Measurements from ENCODE around the gene EPB41L4A. TPM values are rescaled to one million over a fixed set of nuclear protein-coding genes. Genes with fewer than 3 reads are reported as not detected.

The EPB41L4A gene
- total and polyA plus RNA-seq, 2 donors (not counting 3 experiments of a cell fraction or from before 2014, with no cell fraction given), result 6.0 to 17.9 TPM

DNA sequence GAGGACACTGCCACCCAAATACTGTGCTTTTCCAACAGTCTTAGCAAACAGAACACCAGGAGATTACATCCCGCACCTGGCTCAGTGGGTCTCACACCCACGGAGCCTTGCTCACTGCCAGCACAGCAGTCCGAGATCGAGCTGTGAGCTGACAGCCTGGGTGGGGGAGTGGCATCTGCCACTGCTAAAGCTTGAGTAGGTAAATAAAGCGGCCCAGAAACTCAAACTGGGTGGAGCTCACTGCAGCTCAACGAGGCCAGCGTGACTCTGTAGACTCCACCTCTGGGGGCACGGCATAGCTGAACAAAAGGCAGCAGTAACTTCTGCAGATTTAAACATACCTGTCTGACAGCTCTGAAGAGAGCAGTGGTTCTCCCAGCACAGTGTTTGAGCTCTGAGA, 28.8 kb downstream of the EPB41L4A start:
- H3K9me1 ChIP-seq (replicated peaks; ENCODE audit: control insufficient read depth, extremely low read depth, insufficient read depth, low read length), result no peaks in the 10 kb centered on the region
- H3K27ac ChIP-seq (ENCODE audit: insufficient read depth, low read depth, low read length), result no peak overlapping the region
- no peak for TF ChIP-seq EZH2 (IDR thresholded peaks at IDR 0.05; ENCODE audit: borderline replicate concordance, low read depth, low read length, severe bottlenecking)
- TF ChIP-seq, protein P1, sequence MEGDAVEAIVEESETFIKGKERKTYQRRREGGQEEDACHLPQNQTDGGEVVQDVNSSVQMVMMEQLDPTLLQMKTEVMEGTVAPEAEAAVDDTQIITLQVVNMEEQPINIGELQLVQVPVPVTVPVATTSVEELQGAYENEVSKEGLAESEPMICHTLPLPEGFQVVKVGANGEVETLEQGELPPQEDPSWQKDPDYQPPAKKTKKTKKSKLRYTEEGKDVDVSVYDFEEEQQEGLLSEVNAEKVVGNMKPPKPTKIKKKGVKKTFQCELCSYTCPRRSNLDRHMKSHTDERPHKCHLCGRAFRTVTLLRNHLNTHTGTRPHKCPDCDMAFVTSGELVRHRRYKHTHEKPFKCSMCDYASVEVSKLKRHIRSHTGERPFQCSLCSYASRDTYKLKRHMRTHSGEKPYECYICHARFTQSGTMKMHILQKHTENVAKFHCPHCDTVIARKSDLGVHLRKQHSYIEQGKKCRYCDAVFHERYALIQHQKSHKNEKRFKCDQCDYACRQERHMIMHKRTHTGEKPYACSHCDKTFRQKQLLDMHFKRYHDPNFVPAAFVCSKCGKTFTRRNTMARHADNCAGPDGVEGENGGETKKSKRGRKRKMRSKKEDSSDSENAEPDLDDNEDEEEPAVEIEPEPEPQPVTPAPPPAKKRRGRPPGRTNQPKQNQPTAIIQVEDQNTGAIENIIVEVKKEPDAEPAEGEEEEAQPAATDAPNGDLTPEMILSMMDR (IDR thresholded peaks at IDR 0.05; ENCODE audit: extremely low read depth in 1 of 2, insufficient read depth in 1 of 2, low read depth in 1 of 2, low read length in 2 of 2), result no peak
- TF ChIP-seq FOS (IDR thresholded peaks at IDR 0.05; ENCODE audit: borderline replicate concordance, insufficient read depth, low read length), result no peak
- TF ChIP-seq, protein P2, sequence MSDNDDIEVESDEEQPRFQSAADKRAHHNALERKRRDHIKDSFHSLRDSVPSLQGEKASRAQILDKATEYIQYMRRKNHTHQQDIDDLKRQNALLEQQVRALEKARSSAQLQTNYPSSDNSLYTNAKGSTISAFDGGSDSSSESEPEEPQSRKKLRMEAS (IDR thresholded peaks at IDR 0.05; ENCODE audit: insufficient read depth, insufficient read length), result no peak
- TF ChIP-seq GATA2 (IDR thresholded peaks at IDR 0.05; ENCODE audit: insufficient read depth, insufficient read length, low read depth, low read length), result no peak
- TF ChIP-seq MYC (IDR thresholded peaks at IDR 0.05; ENCODE audit: low read depth, low read length), result no peak
- H3K9ac ChIP-seq (replicated peaks; ENCODE audit: extremely low read depth, insufficient read depth, low read length), result no peak overlapping the region
- no peaks in the 10 kb centered on the region for H3K4me1 ChIP-seq (ENCODE audit: control insufficient read depth, extremely low read depth, insufficient read depth, low read length)
- H3K9me3 ChIP-seq (replicated peaks; ENCODE audit: control insufficient read depth, insufficient read depth, low read length), result no peaks in the 10 kb centered on the region
- dilution Hi-C loops (cut with MboI; ENCODE audit: extremely low pct_ligation_motif_present, low sequenced_read_pairs) (no loop called here), intact Hi-C loops (cut with micrococcal nuclease) (no loop called here)
- H2AFZ ChIP-seq (ENCODE audit: low read depth, low read length), result no peak overlapping the region
- H3K36me3 ChIP-seq (ENCODE audit: control insufficient read depth in 2 of 2, extremely low read depth in 1 of 2, insufficient read depth in 2 of 2, low read length in 2 of 2), result no peaks in the 10 kb centered on the region
- H3K27me3 ChIP-seq (ENCODE audit: control insufficient read depth in 2 of 2, insufficient read depth in 2 of 2, low read length in 2 of 2), result no peaks in the 10 kb centered on the region
- CTCF ChIA-PET, result interaction anchor here (1.1 kb wide), 1 partner anchor 30 kb away, joined by 4 read pairs; no protein-coding TSS in a partner anchor
- H3K79me2 ChIP-seq (ENCODE audit: control insufficient read depth, insufficient read depth, low read length), result no peaks in the 10 kb centered on the region
- POLR2A ChIA-PET, result no interaction called here
- DNase-seq (ENCODE audit: low read depth, low spot score), result no peak
- FAIRE-seq, result no peak
- no peak overlapping the region for H3K4me3 ChIP-seq (replicated peaks in 1 of 3; ENCODE audit: insufficient read depth in 1 of 3, low read depth in 1 of 3, low read length in 3 of 3)
- no peak overlapping the region for H3K4me2 ChIP-seq (ENCODE audit: insufficient read depth, low read length)
- BruUV-seq (replicated peaks), result no TSS peak
- no peaks in the 10 kb centered on the region for H4K20me1 ChIP-seq (replicated peaks; ENCODE audit: control insufficient read depth, extremely low read depth, insufficient read depth, low read length)
